Body of pancreas (tissue), 4 donors: ENCODE results near the gene HEBP1. TPM values are rescaled to one million over a fixed set of nuclear protein-coding genes. Genes with fewer than 3 reads are reported as not detected.
"Not testable (repeated sequence)": the region's sequence is repeated elsewhere in the genome, so short reads cannot be mapped to it uniquely, and the experiment has no call there.

ENCODE experiments used
- ATAC-seq: fragments of 150-250 bp; one replicate; pipeline ENCODE4 v1.9.1; 2016
- DNase-seq, 4 donors: peaks; one replicate each; pipeline ENCODE4 v3.0.0-alpha.2; 2019
- H3K27ac ChIP-seq, 4 donors: fragments of 200-600 bp; sonication (generic); 1 replicate in 3 of 4; 2 replicates in 1 of 4; pipeline versions ENCODE4 v1.5.1 to v1.6.1; 2016 to 2019; ENCODE audit warnings: mild to moderate bottlenecking in 1 of 4, mixed read lengths in 1 of 4, moderate library complexity in 1 of 4
- H3K27me3 ChIP-seq, 2 donors: fragments of 200-600 bp; sonication (generic); one replicate each; pipeline ENCODE4 v1.6.0; 2016; ENCODE audit warnings: mild to moderate bottlenecking in 1 of 2
- H3K36me3 ChIP-seq, 2 donors: fragments of 200-600 bp; sonication (generic); replicated peaks in 1 of 2; 2 replicates each; pipeline ENCODE4 v1.5.1; 2016; ENCODE audit warnings: low read depth in 2 of 2; ENCODE audit not compliant: insufficient read depth in 1 of 2
- H3K4me1 ChIP-seq: fragments of 200-600 bp; sonication (generic); one replicate; pipeline ENCODE4 v1.6.0; 2016
- H3K4me3 ChIP-seq, 2 donors: fragments of 200-600 bp; sonication (generic); 1 replicate in 1 of 2; 2 replicates in 1 of 2; pipeline ENCODE4 v1.5.1; 2016 to 2019
- H3K9me3 ChIP-seq, 3 donors: fragments of 200-600 bp; sonication (generic); 1 replicate in 2 of 3; 2 replicates in 1 of 3; pipeline ENCODE4 v1.5.1; 2016
- POLR2A ChIP-seq, 3 donors: fragments of 450-650 bp; IDR thresholded peaks; one replicate each; pipeline ENCODE4 v1.6.1; 2016; ENCODE audit warnings: antibody characterized with exemption in 3 of 3, mild to moderate bottlenecking in 2 of 3
- WGBS, 2 donors: methylation state at CpG; one replicate each; pipeline ENCODE4 v1.1.5; 2017; 5-methylcytosine and 5-hydroxymethylcytosine counted together
- intact Hi-C: fragments of 100-400 bp; cut with DNase I; formaldehyde crosslinking; loops from one replicate; pipeline ENCODE4 v1.15.1; 2023
- total RNA-seq, 2 donors: library from RNA; depleted of rRNA; stranded (reverse); fragments of >200 nt; gene quantifications; one replicate each; pipeline ENCODE4 v1.1.0, GENCODE V29; 2016
- TF ChIP-seq, protein P1 (sequence below), 7 experiments: fragments of 450-650 bp in 4 of 7; fragments of 200-600 bp in 3 of 7; sonication (generic) in 3 of 7; IDR thresholded peaks; one replicate each; pipeline ENCODE4 v1.5.1; 2016 to 2019; ENCODE audit warnings: antibody characterized with exemption in 7 of 7

Gene HEBP1
- total RNA-seq, 2 donors from 2014 or later: 19.4 to 28.8 TPM

DNA sequence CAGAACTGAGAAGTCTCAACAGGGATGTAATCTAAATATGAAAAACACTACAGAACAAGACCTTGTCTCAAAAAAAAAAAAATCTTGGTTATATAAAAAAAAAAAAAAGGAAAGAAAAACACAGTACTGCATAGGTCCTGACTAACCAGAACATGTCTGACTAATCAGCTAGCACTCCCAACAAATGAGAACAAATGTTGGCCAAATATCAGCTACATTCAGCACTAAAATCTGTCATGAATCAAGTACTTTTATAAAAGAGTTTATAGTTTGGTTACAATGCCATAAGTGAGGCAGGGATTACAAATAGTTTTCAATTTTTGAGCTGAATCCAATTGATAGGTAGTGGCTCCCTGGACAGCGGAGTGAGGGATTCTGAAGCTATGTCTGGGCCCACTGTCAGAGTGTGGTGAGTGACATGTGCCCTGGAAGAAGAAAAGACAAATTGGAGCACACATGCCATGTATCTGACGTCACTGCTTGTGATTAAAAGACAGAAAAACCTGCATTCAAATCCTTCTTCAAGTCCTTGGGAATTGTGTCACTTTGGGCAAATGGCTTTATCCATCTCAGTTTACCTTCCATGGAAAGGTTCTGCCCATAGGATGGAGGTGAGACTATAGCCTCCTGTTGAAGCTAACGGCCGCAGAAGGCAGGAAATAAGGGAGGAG lies 38.6 kb upstream of the HEBP1 start:
- Histone ChIP-seq H3K9me3 (no peaks in the 10 kb centered on the region), H3K27me3 (no peaks in the 10 kb centered on the region), H3K4me3 (no peak overlapping the region), H3K36me3 (no peaks in the 10 kb centered on the region), H3K4me1 (peaks cover 2% of the 10 kb centered on the region), H3K27ac (no peak overlapping the region)
- intact Hi-C loops: no loop called here
- WGBS, 2 donors: 90 to 93% methylated on average over 4 of the region's 4 CpGs
- TF ChIP-seq, protein P1, sequence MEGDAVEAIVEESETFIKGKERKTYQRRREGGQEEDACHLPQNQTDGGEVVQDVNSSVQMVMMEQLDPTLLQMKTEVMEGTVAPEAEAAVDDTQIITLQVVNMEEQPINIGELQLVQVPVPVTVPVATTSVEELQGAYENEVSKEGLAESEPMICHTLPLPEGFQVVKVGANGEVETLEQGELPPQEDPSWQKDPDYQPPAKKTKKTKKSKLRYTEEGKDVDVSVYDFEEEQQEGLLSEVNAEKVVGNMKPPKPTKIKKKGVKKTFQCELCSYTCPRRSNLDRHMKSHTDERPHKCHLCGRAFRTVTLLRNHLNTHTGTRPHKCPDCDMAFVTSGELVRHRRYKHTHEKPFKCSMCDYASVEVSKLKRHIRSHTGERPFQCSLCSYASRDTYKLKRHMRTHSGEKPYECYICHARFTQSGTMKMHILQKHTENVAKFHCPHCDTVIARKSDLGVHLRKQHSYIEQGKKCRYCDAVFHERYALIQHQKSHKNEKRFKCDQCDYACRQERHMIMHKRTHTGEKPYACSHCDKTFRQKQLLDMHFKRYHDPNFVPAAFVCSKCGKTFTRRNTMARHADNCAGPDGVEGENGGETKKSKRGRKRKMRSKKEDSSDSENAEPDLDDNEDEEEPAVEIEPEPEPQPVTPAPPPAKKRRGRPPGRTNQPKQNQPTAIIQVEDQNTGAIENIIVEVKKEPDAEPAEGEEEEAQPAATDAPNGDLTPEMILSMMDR (IDR thresholded peaks at IDR 0.05): no peak
- TF ChIP-seq POLR2A (IDR thresholded peaks at IDR 0.05): no peak
- ATAC-seq (no peak), DNase-seq (no peak)

DNA sequence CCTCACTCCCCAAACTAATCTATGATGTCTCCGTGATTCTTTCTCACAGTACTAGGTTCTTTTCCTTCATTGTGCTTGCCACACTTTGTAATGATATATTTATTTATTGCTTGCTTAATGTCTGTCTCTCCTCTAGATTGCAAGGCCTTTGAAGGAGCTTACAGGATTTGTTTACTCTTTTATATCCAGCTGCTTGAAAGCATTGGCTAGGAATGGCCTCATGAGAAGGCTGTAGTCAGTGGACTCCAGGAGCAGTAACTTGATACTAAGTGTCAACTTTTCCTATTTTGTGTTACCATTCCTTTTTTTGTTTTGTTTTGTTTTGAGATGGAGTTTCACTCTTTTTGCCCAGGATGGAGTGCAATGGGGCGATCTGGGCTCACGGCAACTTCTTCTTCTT lies 36.8 kb upstream of the HEBP1 start:
- no peak for TF ChIP-seq POLR2A (IDR thresholded peaks at IDR 0.05)
- TF ChIP-seq, protein P1 (IDR thresholded peaks at IDR 0.05): no peak
- no peaks in the 10 kb centered on the region for H3K9me3 ChIP-seq
- no peaks in the 10 kb centered on the region for H3K36me3 ChIP-seq
- H3K27me3 ChIP-seq: no peaks in the 10 kb centered on the region
- H3K4me3 ChIP-seq: no peak overlapping the region
- no peaks in the 10 kb centered on the region for H3K4me1 ChIP-seq
- 96 to 99% methylated on average over 3 of the region's 3 CpGs for WGBS, 2 donors
- H3K27ac ChIP-seq: no peak overlapping the region
- intact Hi-C loops: no loop called here
- DNase-seq: no peak
- ATAC-seq: no peak

- H3K4me1 ChIP-seq, H3K27ac ChIP-seq, H3K36me3 ChIP-seq, H3K9me3 ChIP-seq, ATAC-seq, H3K4me3 ChIP-seq, H3K27me3 ChIP-seq, DNase-seq, intact Hi-C loops: not testable (repeated sequence)
- WGBS, 2 donors: 79 to 81% methylated on average over 5 of the region's 5 CpGs
These were observed 35.3 kb upstream of the HEBP1 start for GRCh38 chr12:13035335-13035734.

DNA sequence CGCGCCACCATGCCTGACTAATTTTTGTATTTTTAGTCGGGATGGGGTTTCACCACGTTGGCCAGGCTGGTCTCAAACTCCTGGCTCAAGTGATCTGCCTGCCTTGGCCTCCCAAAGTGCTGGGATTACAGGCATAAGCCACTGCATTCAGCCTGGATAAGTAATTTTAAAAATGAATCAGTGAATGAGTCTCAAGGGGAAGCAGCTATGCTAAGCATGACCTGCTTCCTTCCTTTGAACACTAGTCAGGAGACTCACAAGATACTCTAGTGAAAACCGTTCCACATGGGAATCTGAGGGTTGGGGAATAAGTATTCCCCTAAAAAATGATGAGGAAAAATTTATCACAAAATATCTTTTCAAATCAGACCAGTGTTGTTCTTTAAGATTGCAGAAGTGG lies 33.4 kb upstream of the HEBP1 start:
- Histone ChIP-seq H3K9me3 (no peaks in the 10 kb centered on the region), H3K27me3 (no peaks in the 10 kb centered on the region), H3K36me3 (no peaks in the 10 kb centered on the region), H3K4me1 (no peaks in the 10 kb centered on the region), H3K4me3 (no peak overlapping the region), H3K27ac (no peak overlapping the region)
- ATAC-seq: no peak
- TF ChIP-seq, protein P1 (IDR thresholded peaks at IDR 0.05): no peak
- no peak for TF ChIP-seq POLR2A (IDR thresholded peaks at IDR 0.05)
- WGBS, 2 donors: 79 to 81% methylated on average over 5 of the region's 5 CpGs
- no peak for DNase-seq
- intact Hi-C loops: no loop called here

GRCh38 chr12:13032164-13032563 lies 32.1 kb upstream of the HEBP1 start:
- WGBS, 2 donors: 89 to 95% methylated on average over 2 of the region's 2 CpGs
- no peak overlapping the region for H3K27ac ChIP-seq
- H3K4me1 ChIP-seq: no peaks in the 10 kb centered on the region
- no peaks in the 10 kb centered on the region for H3K9me3 ChIP-seq
- intact Hi-C loops: no loop called here
- ATAC-seq (no peak), DNase-seq (no peak)
- H3K36me3 ChIP-seq: no peaks in the 10 kb centered on the region
- no peak for TF ChIP-seq POLR2A (IDR thresholded peaks at IDR 0.05)
- TF ChIP-seq, protein P1 (IDR thresholded peaks at IDR 0.05): no peak
- H3K27me3 ChIP-seq: no peaks in the 10 kb centered on the region
- H3K4me3 ChIP-seq: no peak overlapping the region
